ENCODE data around the gene BBLN. TPM values are rescaled to one million over a fixed set of nuclear protein-coding genes. Genes with fewer than 3 reads are reported as not detected.

BBLN gene
- total RNA-seq, 2 donors from 2014 or later, result 65.7 to 82.1 TPM

- H3K4me3 Mint-ChIP-seq, result no peak overlapping the region
- DNase-seq, result peak; percentile 90
- no peaks in the 10 kb centered on the region for H3K36me3 ChIP-seq (ENCODE audit: control insufficient read depth, insufficient read depth, low read length)
- WGBS, 2 experiments (ENCODE audit: insufficient coverage in 1 of 2, insufficient read length in 1 of 2), result 74 to 90% methylated on average over 12 to 19 of the region's 19 CpGs
- H3K36me3 Mint-ChIP-seq (ENCODE audit: low read depth), result no peaks in the 10 kb centered on the region
- H3K27ac Mint-ChIP-seq, result no peak overlapping the region
- peaks cover 3% of the 10 kb centered on the region for H3K4me1 Mint-ChIP-seq
- H3K9ac ChIP-seq (ENCODE audit: extremely low read depth, low read length, poor library complexity, severe bottlenecking), result no peak overlapping the region
- H3K27me3 Mint-ChIP-seq (ENCODE audit: insufficient read depth), result peaks cover 8% of the 10 kb centered on the region
- no peaks in the 10 kb centered on the region for H3K9me3 Mint-ChIP-seq
- no peak overlapping the region for H3K27ac ChIP-seq (ENCODE audit: low read depth, low read length)
- H3K4me1 ChIP-seq (ENCODE audit: control insufficient read depth, insufficient read depth, low read length), result no peaks in the 10 kb centered on the region
- no peak overlapping the region for H3K4me3 ChIP-seq (ENCODE audit: low read length)
- H3K9me3 ChIP-seq (ENCODE audit: control insufficient read depth, low read length), result no peaks in the 10 kb centered on the region
- TF ChIP-seq CTCF (conservative IDR thresholded peaks at IDR 0.05), result peak; percentile 81
- no peaks in the 10 kb centered on the region for H3K27me3 ChIP-seq (ENCODE audit: control insufficient read depth, insufficient read depth, low read length, poor library complexity, severe bottlenecking)
Measured at GRCh38 chr9:128150594-128151308, 9.3 kb upstream of the BBLN start.

- WGBS, 2 experiments (ENCODE audit: insufficient coverage in 1 of 2, insufficient read length in 1 of 2), result 84 to 87% methylated on average over 9 to 18 of the region's 18 CpGs
- no peaks in the 10 kb centered on the region for H3K27me3 ChIP-seq (ENCODE audit: control insufficient read depth, insufficient read depth, low read length, poor library complexity, severe bottlenecking)
- no peaks in the 10 kb centered on the region for H3K36me3 Mint-ChIP-seq (ENCODE audit: low read depth)
- no peak overlapping the region for H3K4me3 Mint-ChIP-seq
- H3K4me3 ChIP-seq (ENCODE audit: low read length), result no peak overlapping the region
- H3K9ac ChIP-seq (ENCODE audit: extremely low read depth, low read length, poor library complexity, severe bottlenecking), result no peak overlapping the region
- no peaks in the 10 kb centered on the region for H3K9me3 Mint-ChIP-seq
- TF ChIP-seq CTCF (conservative IDR thresholded peaks at IDR 0.05), result no peak
- peaks cover 9% of the 10 kb centered on the region for H3K27me3 Mint-ChIP-seq (ENCODE audit: insufficient read depth)
- H3K27ac ChIP-seq (ENCODE audit: low read depth, low read length), result no peak overlapping the region
- peaks cover 3% of the 10 kb centered on the region for H3K4me1 Mint-ChIP-seq
- H3K27ac Mint-ChIP-seq, result no peak overlapping the region
- H3K4me1 ChIP-seq (ENCODE audit: control insufficient read depth, insufficient read depth, low read length), result no peaks in the 10 kb centered on the region
- no peaks in the 10 kb centered on the region for H3K9me3 ChIP-seq (ENCODE audit: control insufficient read depth, low read length)
- peak; percentile 45 for DNase-seq
- H3K36me3 ChIP-seq (ENCODE audit: control insufficient read depth, insufficient read depth, low read length), result no peaks in the 10 kb centered on the region
Measured at GRCh38 chr9:128151309-128152132, 8.5 kb upstream of the BBLN start.

GRCh38 chr9:128152133-128153059 is 7.7 kb upstream of the BBLN start:
- H3K9me3 Mint-ChIP-seq, result no peaks in the 10 kb centered on the region
- H3K4me3 Mint-ChIP-seq, result no peak overlapping the region
- H3K4me3 ChIP-seq (ENCODE audit: low read length), result no peak overlapping the region
- no peak overlapping the region for H3K27ac ChIP-seq (ENCODE audit: low read depth, low read length)
- H3K27me3 Mint-ChIP-seq (ENCODE audit: insufficient read depth), result peaks cover 6% of the 10 kb centered on the region
- WGBS, 2 experiments (ENCODE audit: insufficient coverage in 1 of 2, insufficient read length in 1 of 2), result 91 to 96% methylated on average over 10 to 13 of the region's 13 CpGs
- H3K9ac ChIP-seq (ENCODE audit: extremely low read depth, low read length, poor library complexity, severe bottlenecking), result no peak overlapping the region
- H3K4me1 Mint-ChIP-seq, result peaks cover 3% of the 10 kb centered on the region
- no peak overlapping the region for H3K27ac Mint-ChIP-seq
- no peaks in the 10 kb centered on the region for H3K36me3 Mint-ChIP-seq (ENCODE audit: low read depth)
- DNase-seq, result peak; percentile 43
- no peaks in the 10 kb centered on the region for H3K9me3 ChIP-seq (ENCODE audit: control insufficient read depth, low read length)
- no peak for TF ChIP-seq CTCF (conservative IDR thresholded peaks at IDR 0.05)
- no peaks in the 10 kb centered on the region for H3K36me3 ChIP-seq (ENCODE audit: control insufficient read depth, insufficient read depth, low read length)
- no peaks in the 10 kb centered on the region for H3K4me1 ChIP-seq (ENCODE audit: control insufficient read depth, insufficient read depth, low read length)
- no peaks in the 10 kb centered on the region for H3K27me3 ChIP-seq (ENCODE audit: control insufficient read depth, insufficient read depth, low read length, poor library complexity, severe bottlenecking)

Measured in endodermal cell (in vitro differentiated cells).